ENCODE results near the gene LNP1. TPM values are rescaled to one million over a fixed set of nuclear protein-coding genes. Genes with fewer than 3 reads are reported as not detected.

LNP1 gene
- total and polyA plus RNA-seq, 2 donors (not counting 1 experiment from before 2014, with no cell fraction given), result 3.1 to 3.5 TPM

DNA sequence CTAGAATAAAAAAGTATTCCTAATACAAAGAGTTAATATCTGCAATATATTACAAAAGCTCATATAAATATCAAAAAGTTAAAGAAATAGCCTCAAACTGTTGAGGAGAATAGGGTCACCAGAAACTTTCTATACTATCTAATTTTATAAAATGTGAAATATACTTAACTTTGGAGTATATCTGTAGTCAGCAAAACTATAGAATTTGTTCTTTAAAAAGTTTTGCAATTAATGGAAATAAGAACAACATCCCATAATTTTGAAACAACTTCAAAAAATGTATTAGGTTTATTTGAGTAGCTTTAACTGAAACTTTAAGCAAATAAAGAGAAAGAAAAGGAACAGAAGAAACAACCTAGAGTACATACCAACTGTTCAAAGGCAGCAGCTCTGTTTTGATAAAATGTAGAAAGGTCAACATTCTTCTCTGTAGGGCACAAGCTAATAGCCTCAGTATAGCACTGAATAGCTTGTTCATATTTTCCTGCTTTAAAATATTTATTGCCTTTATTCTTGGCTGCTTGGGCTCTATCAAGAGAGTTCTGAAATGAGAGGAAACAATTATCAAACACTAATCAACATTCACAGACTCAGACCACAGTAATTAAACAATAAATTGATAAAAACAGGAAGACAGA is 14.8 kb upstream of the LNP1 start:
- Histone ChIP-seq H3K79me2 (ENCODE audit: control insufficient read depth, insufficient read depth, low read length) (peaks cover 45% of the 10 kb centered on the region), H4K20me1 (ENCODE audit: control insufficient read depth, extremely low read depth, insufficient read depth, low read length) (no peaks in the 10 kb centered on the region), H3K4me2 (ENCODE audit: extremely low read depth, insufficient read depth, low read length) (peak overlapping the region; percentile 56), H3K9ac (ENCODE audit: insufficient read depth, low read length) (no peak overlapping the region), H2AFZ (ENCODE audit: low read length) (no peak overlapping the region), H3K36me3 (ENCODE audit: control insufficient read depth, insufficient read depth, low read length) (no peaks in the 10 kb centered on the region), H3K27me3 (ENCODE audit: control insufficient read depth, insufficient read depth, low read length) (no peaks in the 10 kb centered on the region), H3K9me3 (ENCODE audit: control insufficient read depth, insufficient read depth, low read depth, low read length) (no peaks in the 10 kb centered on the region), H3K27ac (ENCODE audit: insufficient read depth, low read length) (no peak overlapping the region), H3K4me3 (replicated peaks in 1 of 4; ENCODE audit: control extremely low read depth in 1 of 4, insufficient read depth in 1 of 4, low read depth in 3 of 4, low read length in 4 of 4) (no peak overlapping the region), H3K4me1 (ENCODE audit: control insufficient read depth, extremely low read depth, insufficient read depth, low read length) (peaks cover 9% of the 10 kb centered on the region)
- DNase-seq (ENCODE audit: low read depth in 2 of 2), result peak in 1 of 2 donors; percentile 22
- TF ChIP-seq EZH2 (IDR thresholded peaks at IDR 0.05; ENCODE audit: low read length, missing control alignments), result no peak
- TF ChIP-seq, protein P1, sequence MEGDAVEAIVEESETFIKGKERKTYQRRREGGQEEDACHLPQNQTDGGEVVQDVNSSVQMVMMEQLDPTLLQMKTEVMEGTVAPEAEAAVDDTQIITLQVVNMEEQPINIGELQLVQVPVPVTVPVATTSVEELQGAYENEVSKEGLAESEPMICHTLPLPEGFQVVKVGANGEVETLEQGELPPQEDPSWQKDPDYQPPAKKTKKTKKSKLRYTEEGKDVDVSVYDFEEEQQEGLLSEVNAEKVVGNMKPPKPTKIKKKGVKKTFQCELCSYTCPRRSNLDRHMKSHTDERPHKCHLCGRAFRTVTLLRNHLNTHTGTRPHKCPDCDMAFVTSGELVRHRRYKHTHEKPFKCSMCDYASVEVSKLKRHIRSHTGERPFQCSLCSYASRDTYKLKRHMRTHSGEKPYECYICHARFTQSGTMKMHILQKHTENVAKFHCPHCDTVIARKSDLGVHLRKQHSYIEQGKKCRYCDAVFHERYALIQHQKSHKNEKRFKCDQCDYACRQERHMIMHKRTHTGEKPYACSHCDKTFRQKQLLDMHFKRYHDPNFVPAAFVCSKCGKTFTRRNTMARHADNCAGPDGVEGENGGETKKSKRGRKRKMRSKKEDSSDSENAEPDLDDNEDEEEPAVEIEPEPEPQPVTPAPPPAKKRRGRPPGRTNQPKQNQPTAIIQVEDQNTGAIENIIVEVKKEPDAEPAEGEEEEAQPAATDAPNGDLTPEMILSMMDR (conservative IDR thresholded peaks at IDR 0.05 in 1 of 2, IDR thresholded peaks at IDR 0.05 in 1 of 2; ENCODE audit: low read depth in 1 of 2, low read length in 2 of 2), result no peak

DNA sequence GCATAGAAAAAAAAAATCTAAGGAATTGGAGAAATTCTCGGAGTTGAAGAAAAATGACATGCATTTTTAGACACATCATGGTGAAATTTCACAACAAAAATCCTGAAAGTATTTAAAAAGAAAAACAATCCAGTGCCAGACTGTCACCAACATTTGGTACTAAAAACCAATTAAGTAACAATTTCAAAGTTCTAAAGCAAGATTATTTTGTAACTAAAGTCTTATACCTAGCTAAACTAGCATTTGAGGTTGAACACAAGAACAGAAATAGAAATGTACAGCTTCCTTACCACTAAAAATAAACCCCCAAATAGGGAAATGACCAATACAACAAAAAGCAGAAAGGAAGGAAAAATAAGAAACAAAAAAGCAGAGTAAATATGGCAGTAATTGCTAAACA is 12.3 kb upstream of the LNP1 start:
- Histone ChIP-seq H3K4me3 (replicated peaks in 1 of 4; ENCODE audit: control extremely low read depth in 1 of 4, insufficient read depth in 1 of 4, low read depth in 3 of 4, low read length in 4 of 4) (no peak overlapping the region), H3K27me3 (ENCODE audit: control insufficient read depth, insufficient read depth, low read length) (no peaks in the 10 kb centered on the region), H3K9ac (ENCODE audit: insufficient read depth, low read length) (no peak overlapping the region), H4K20me1 (ENCODE audit: control insufficient read depth, extremely low read depth, insufficient read depth, low read length) (no peaks in the 10 kb centered on the region), H3K27ac (ENCODE audit: insufficient read depth, low read length) (no peak overlapping the region), H3K9me3 (ENCODE audit: control insufficient read depth, insufficient read depth, low read depth, low read length) (no peaks in the 10 kb centered on the region), H3K79me2 (ENCODE audit: control insufficient read depth, insufficient read depth, low read length) (peaks cover 68% of the 10 kb centered on the region), H3K4me2 (ENCODE audit: extremely low read depth, insufficient read depth, low read length) (no peak overlapping the region), H3K36me3 (ENCODE audit: control insufficient read depth, insufficient read depth, low read length) (no peaks in the 10 kb centered on the region), H2AFZ (ENCODE audit: low read length) (no peak overlapping the region), H3K4me1 (ENCODE audit: control insufficient read depth, extremely low read depth, insufficient read depth, low read length) (peaks cover 9% of the 10 kb centered on the region)
- no peak for TF ChIP-seq EZH2 (IDR thresholded peaks at IDR 0.05; ENCODE audit: low read length, missing control alignments)
- TF ChIP-seq, protein P1 (conservative IDR thresholded peaks at IDR 0.05 in 1 of 2, IDR thresholded peaks at IDR 0.05 in 1 of 2; ENCODE audit: low read depth in 1 of 2, low read length in 2 of 2), result no peak
- DNase-seq (ENCODE audit: low read depth in 2 of 2), result no peak

DNA sequence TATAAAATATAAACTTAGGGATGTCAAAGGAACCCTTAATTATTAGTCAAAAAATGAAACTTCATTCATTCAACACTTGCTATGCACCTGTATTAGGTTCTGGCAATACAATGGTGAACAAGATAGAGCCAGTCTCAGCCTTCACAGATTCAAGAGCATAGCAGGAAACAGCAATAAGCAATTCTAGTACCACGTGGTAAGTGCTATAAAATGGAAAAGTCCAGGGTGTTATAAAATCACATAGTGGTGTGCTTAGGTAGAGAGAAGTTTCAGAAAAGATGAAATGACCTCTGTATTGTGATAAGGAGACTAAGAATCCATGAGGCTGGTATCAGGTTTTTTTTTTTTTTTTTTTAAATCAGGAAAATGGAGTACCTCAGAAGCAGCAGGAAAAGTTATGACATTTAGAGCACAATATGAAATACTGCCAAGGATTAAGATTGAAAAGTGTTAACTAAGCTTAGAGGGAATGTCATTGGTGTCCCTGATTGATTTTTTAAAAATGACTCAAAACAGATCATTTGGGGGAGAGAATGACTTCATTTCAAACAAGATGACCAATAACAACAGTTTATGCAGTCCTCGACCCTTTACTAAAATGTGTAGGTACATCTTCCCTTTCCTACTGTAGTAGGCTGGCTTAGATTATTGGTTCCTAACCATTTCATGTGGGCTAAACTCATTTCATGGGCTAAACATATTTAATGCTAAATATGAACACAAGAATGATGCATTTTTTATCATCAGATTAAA is 5.5 kb upstream of the LNP1 start:
- Histone ChIP-seq H3K27ac (ENCODE audit: insufficient read depth, low read length) (no peak overlapping the region), H3K27me3 (ENCODE audit: control insufficient read depth, insufficient read depth, low read length) (no peaks in the 10 kb centered on the region), H3K9ac (ENCODE audit: insufficient read depth, low read length) (no peak overlapping the region), H3K4me1 (ENCODE audit: control insufficient read depth, extremely low read depth, insufficient read depth, low read length) (no peaks in the 10 kb centered on the region), H2AFZ (ENCODE audit: low read length) (no peak overlapping the region), H3K9me3 (ENCODE audit: control insufficient read depth, insufficient read depth, low read depth, low read length) (no peaks in the 10 kb centered on the region), H3K4me3 (replicated peaks in 1 of 4; ENCODE audit: control extremely low read depth in 1 of 4, insufficient read depth in 1 of 4, low read depth in 3 of 4, low read length in 4 of 4) (no peak overlapping the region), H3K36me3 (ENCODE audit: control insufficient read depth, insufficient read depth, low read length) (no peaks in the 10 kb centered on the region), H3K4me2 (ENCODE audit: extremely low read depth, insufficient read depth, low read length) (no peak overlapping the region), H4K20me1 (ENCODE audit: control insufficient read depth, extremely low read depth, insufficient read depth, low read length) (no peaks in the 10 kb centered on the region), H3K79me2 (ENCODE audit: control insufficient read depth, insufficient read depth, low read length) (peaks cover 95% of the 10 kb centered on the region)
- DNase-seq (ENCODE audit: low read depth in 2 of 2), result no peak
- TF ChIP-seq EZH2 (IDR thresholded peaks at IDR 0.05; ENCODE audit: low read length, missing control alignments), result no peak
- TF ChIP-seq, protein P1 (conservative IDR thresholded peaks at IDR 0.05 in 1 of 2, IDR thresholded peaks at IDR 0.05 in 1 of 2; ENCODE audit: low read depth in 1 of 2, low read length in 2 of 2), result no peak

Data from fibroblast of lung (primary cell).